NCI-H748 (cell line): ENCODE measurements around the gene TCF7L1.
"Not testable (repeated sequence)": the region's sequence is repeated elsewhere in the genome, so short reads cannot be mapped to it uniquely, and the experiment has no call there.

Source experiments
- DNase-seq: peaks from one replicate; lab custom pipeline; 2025; ENCODE audit not compliant: unreplicated experiment; lab: John Stamatoyannopoulos, UW

TCF7L1 gene

DNA sequence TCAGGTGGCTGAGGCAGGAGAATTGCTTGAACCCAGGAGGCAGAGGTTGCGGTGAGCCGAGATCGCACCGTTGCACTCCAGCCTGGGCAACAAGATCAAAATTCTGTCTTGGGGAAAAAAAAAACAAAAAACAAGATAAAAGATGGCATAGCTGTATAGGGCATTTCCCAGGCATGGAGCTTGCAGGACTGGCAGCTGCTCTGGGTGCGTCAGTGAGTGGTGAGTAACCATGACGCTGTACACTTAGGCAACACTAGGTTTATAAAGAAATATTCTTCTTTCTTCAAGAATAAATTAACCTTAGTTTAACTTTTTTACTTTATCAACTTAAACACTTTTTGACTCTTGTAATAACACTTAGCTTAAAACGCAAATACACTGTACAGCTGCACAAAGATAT lies 179.2 kb downstream of the TCF7L1 start:
- no peak for DNase-seq

DNA sequence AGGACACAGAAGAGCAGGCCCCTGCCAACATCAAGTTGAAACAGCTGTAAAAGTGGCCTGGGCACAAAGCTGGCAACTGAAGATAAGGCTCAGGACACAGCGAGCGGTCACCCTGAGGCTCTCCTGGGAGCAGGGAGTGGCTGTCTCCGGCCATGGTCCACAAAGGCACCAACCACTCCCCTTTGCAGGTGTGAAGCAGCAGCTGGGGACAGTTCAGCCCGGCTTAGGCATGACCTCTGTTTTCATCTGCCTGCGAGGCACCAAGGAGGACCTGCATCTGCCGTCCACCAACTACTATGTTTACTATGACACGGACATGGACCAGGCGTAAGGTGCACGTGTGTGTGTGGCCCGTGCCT lies 181.7 kb downstream of the TCF7L1 start:
- no peak for DNase-seq

DNA sequence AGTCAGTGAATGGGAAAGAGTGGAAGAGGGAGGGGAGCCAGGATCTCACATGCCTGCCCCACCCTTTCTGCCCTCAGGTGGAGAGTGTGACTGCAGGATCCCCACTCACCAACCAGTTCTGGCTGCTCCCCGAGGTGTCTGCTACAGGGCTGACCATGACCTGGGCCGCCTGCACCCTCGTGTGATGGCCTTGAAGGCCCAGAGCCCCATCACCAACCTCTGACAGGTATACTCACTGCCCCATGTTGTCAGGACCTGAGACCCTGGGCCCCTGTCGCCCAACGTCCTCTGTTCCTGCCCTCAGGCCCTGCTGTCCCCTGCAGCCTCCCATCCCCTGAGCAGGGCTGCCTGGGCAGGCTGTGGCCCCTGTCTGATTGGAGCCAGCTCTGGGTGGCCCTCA lies 182.7 kb downstream of the TCF7L1 start:
- not testable (repeated sequence) for DNase-seq

DNA sequence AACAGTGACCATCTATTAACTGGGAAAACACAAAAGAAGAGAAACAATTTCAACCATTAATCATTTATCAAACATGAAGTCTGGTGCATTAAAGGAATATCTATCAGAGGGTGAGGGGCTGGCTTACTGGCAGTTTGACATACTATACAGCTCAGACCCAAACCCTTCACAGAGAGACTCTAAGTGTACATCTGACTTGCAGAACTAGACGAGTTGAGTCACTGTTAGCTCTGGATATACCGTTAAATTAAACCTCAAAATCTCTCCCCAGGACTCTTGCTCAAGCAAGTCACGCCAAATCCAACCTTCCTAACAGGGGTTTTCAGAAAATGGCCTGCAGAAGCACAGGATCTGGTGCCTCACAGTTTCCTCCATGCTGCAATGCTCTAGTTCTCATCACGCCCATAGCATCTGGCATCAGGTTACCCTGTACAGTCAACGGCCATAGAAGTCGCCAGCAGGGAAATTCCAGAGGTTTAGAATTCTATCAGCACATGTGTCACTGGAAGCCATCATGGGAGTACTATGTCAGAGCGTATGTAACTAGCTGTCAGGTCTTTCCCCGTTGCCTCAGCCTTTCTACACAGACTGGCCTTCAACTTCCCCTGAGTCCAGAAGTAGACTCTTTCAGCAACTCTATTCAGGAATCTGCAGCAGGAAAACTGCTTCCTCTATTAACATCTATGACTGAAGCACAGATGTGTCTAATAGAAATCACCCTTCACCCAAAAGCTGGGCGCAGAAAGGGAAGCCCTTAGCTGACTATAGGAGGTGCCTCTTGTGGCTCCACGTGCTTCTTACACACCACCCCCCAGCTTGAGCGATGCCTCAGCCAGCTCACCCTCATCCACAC lies 185.3 kb downstream of the TCF7L1 start:
- DNase-seq = no peak

DNA sequence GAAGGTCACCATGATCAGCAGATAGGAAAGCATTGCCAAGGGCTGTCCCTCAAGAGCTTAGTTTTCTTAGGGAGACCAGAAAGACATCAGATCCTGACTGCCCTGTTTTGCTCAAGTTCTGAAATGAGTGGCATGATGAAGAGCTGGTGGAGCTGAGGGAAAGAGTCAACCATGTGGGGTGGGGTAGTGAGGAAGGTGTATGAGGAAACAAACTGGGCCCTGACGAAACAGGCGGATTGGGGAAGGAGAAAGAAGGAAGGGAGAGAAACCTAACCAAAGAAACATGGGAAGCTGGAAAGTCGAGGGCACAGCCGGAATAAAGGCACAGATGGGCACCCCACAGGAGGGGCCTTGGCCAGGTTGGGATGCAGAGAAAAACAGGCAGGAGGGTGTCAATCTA lies 186.6 kb downstream of the TCF7L1 start:
- DNase-seq = no peak

DNA sequence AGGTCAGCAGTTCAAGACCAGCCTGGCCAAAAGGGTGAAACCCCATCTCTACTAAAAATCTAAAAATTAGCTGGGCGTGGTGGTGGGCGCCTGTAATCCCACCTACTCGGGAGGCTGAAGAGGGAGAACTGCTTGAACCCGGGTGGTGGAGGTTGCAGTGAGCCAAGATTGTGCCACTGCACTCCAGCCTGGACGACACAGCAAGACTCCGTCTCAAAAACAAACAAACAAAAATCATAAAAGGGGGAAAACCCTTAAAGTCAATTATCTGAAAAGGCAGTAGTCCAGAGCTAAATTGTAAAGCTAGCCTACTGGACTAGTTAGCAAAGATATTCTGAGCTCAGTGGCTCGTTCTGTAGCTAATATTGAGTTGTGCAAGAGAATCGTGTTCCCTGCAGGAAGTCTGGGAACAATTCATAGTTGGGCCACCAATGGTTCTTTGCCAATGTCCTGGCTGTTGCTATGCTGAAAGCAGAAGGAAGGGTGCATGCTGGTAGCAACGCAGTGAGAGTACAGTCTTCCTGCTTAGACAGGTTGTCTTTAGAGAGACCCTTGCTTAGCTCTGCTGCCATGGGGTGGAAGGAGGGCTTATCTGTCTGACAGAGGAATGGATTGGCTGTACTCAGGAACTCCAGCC lies 190.3 kb downstream of the TCF7L1 start:
- no peak for DNase-seq

DNA sequence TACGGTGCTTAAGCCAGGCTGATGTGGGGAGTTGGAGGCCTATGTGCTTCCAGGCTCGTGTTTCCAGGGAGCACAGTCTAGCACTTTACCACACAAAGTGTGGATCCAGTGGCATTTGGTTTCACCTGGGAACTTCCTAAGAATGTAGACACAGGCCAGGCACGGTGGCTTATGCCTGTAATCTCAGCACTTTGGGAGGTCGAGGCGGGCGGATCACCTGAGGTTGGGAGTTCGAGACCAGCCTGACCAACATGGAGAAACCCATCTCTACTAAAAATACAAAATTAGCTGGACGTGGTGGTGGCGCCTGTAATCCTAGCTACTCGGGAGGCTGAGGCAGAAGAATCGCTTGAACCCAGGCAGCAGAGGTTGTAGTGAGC lies 190.8 kb downstream of the TCF7L1 start:
- not testable (repeated sequence) for DNase-seq

DNA sequence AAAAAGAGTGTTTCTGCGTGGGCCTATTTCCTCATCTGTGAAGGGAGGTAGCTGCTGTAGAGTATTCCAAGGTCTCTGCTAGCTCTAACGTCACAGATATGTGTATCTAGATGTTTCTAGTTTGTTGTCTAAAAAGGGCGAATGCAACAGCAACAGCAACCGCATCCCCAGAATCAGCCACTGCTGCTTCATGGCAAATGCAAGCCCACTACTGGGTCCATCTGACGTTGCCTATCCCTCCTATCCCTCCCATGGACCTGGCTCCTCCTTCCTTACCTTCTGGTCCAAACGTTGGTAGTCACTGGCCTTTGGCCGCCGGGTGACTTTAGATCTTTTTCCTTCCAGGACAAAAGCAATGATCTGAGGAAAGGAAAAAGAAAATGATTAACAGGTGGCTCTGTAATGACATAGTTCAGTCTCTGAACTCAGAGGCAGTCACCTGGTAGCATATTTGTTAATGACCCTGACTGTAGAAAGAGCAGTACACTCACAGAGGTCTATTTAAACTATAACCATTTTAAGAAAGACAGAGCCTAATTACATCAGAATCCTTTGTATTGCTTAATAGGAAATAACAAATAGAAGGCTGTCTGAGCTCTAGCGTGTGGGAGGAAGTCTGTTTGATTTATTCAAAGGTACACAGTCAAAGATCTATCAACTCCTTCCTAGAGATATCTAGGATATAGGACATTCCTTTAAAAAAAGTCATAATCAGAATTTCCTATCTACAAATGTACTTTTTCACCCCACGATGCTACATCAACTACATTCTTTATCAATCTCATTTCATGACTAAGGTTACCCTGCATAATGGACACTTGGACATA lies 191.7 kb downstream of the TCF7L1 start:
- DNase-seq = no peak

DNA sequence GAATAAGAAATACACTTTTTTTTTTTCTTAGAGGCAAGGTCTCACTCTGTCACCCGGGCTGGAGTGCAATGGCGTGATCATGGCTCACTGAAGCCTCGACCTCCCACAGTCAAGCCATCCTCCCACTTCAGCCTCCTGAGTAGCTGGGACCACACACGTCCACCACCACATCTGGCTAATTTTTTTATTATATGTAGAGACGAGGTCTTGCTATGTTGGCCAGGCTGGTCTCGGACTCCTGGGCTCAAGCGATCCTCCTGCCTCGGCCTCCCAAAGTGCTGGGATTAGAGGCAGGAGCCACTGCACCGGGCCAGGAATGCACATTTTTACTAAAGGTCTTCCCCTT lies 192.2 kb downstream of the TCF7L1 start:
- DNase-seq = no peak

DNA sequence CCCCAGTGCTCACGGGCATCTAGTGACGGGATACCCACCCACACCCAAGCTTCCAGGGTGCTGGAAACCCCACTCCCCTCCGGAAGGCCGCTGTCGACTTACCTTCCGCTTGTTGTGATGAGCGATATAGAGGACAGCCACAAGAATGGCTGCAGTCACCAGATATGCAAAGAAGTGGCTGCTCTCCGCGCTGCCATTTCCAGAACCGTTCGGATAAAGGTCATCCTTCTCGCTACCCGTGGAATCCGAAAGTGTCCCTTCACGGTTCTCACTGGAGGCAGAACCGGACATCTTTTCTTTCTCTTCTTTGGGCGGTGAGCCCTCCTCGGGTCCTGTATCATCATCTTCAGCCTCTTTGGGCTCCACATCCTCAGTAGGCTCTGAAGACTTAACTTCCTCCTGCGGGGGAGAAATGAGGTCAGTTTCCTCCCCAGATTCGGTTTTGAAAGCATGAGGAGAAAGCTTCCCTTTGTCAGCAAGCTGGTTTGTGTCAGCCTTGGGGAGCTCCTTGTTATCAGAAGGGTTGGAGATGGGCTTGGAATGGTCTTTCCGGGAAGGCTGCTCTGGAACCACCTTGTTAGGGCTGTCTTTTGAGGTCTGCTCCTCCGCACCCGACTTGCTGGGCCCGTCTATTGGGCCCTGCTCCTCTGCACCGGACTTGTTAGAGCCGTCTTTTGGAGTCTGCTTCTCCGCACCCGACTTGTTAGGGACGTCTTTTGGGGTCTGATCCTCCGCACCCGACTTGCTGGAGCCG lies 193.4 kb downstream of the TCF7L1 start:
- DNase-seq = peak; percentile 4

DNA sequence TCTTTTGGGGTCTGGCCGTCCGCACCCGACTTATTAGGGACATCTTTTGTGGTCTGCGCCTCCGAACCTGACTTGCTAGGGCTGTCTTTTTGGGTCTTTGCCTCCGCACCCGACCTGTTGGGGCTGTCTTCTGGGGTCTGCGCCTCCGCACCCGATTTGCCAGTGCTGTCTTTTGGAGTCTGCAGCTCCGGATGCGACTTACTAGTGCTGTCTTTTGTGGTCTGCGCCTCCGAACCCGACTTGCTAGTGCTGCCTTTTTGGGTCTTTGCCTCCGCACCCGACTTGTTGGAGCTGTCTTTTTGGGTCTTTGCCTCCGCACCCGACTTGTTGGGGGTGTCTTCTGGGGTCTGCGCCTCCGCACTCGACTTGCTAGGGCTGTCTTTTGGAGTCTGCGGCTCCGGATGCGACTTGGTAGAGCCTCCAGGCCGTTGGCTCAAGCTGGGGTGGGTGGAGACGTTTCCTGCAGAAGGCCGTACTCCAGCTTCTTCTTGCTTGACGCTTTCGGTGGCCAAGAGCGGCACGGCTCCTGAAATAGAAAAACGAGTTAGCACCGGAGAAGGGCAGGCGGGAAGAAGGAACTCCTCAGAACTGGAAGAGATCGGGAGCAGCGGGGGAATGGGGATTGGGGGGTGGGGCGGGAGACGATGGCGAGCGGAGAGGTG lies 194.1 kb downstream of the TCF7L1 start:
- peak; percentile 52 for DNase-seq

DNA sequence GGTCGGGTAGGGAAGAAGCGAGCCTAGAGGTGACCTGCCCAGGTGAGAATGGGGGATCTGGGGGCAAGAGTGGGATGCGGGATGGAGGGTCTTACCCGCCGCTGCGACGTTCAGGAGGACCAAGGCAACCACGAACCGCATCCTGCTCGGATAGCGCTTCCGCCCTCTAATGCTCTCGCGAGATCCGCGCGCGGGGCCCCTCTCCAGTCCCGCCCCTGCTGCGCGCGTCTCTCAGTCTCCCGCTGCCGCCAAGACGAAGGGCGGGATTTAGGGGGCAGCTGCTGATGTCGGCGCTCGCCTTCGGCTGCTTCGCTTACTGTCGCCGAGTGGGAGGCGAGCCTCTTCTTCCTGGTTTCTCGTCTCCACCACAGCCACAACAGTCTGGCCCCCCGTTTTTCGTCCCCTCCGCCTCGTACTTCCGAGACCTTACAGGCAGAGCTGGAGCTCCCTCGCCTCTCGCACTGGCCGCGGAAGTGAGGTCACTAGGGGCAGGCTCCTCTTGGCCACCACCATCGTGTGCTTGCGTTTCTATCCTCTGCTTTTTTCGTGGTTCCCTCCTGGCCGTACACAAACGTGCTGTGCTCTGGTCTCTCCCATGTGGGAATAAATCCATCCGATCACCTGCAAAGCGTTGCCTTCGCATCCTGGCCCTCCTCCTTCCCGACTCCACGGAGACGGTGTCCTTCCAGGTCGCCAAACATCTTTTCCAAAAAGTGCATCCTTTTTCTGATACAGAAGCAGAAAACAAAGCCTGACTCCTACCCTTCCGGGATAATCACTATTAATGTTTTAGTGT lies 194.8 kb downstream of the TCF7L1 start, which contains the start of gene TGOLN2:
TSS of gene TGOLN2 (minus strand) at position 168 of the 796 bp plus-strand sequence. CDS start at position 141, 27 bp downstream.
- DNase-seq = peak; percentile 90

DNA sequence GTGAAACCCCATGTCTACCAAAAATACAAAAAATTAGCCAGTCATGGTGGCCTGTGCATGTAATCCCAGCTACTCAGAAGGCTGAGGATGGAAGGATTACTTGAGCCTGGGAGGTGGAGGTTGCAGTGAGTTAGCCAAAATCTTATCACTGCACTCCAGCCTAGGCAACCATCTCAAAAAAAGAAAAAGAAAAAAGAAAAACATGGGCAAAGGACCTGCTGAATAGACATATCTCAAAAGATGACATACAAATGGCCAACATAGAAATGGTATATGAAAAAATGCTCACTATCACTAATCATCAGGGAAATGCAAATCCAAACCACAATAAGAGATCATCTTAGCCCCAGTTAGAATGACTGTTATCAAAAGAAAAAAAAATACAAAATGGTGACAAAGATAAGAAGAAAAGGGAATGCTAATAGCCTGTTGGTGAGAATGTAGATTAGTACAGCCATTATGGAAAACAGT lies 196.0 kb downstream of the TCF7L1 start:
- no peak for DNase-seq

DNA sequence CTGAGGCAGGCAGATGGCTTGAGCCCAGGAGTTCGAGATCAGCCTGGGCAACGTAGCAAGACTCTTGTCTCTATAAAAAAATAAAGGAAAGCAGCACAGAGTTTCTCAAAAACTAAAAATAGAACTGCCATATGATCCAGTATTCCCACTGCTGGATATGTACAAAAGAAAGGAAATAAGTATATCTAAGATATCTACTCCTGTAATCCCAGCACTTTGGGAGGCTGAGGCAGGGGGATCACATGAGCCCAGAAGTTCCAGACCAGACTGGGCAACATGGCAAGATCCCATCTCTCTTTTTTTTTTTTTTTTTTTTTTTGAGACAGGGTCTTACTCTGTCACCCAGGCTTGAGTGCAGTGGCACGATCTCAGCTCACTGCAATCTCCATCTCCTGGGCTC lies 196.5 kb downstream of the TCF7L1 start:
- not testable (repeated sequence) for DNase-seq

DNA sequence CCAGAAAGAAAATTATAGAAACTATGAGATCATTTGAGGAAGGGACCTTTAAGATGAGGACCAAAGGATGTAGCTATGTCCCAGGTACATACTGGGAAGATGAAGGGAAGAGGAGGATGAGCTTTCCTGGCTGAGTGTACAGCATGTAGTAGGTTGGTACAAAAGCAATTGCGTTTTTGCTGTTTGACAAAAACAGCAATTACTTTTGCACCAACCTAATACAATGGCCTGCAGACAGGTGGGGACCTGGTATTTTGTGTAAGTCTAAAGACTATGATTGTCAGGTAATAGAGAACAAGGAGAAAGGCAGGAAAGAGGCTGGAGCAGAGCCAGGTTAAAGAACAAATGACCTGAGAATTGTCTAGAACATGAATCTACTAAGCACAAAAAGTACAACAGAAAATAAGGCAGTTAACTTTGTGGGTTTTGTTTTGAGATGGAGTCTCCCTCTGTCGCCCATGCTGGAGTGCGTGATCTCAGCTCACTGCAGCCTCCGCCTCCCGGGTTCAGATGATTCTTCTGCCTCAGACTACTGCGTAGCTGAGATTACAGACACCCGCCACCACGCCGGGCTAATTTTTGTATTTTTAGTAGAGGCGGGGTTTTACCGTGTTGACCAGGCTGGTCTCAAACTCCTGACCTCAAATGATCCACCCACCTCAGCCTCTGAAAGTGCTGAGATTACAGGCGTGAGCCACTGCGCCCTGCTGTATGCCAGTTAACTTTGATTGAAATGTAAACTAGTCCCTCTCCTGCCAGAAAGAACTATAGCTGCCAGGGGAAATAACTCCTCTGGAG lies 197.8 kb downstream of the TCF7L1 start:
- DNase-seq = no peak

DNA sequence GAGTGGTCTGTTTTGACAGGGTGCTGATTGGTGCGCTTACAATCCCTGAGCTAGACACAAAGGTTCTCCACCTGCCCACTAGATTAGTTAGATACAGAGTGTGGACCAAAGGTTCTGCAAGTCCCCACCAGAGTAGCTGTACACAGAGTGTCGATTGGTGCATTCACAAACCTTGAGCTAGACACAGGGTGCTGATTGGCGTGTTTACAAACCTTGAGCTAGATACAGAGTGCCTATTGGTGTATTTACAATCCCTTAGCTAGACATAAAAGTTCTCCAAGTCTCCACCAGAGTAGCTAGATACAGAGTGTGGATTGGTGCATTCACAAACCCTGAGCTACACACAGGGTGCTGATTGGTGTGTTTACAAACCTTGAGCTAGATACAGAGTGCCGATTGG lies 200.7 kb downstream of the TCF7L1 start:
- DNase-seq = not testable (repeated sequence)

DNA sequence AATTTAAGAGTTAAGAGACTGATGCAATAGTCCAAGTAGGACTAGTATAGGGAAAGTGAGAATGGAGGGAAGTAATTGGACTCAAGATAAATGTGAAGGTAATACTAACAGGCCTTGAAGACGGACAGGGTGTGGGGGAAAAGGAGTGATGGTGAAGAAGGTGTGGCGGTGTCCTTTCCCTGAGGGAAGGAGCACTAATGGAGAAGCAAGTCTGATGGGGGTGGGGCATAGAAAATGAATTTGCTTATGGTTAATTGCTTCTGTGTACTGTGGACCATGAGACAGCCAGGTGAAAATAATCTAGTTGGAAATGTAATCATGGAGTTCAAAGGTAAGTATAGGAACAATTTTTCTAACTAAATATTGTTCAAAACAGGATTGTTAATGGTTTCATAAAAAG lies 201.7 kb downstream of the TCF7L1 start:
- no peak for DNase-seq

DNA sequence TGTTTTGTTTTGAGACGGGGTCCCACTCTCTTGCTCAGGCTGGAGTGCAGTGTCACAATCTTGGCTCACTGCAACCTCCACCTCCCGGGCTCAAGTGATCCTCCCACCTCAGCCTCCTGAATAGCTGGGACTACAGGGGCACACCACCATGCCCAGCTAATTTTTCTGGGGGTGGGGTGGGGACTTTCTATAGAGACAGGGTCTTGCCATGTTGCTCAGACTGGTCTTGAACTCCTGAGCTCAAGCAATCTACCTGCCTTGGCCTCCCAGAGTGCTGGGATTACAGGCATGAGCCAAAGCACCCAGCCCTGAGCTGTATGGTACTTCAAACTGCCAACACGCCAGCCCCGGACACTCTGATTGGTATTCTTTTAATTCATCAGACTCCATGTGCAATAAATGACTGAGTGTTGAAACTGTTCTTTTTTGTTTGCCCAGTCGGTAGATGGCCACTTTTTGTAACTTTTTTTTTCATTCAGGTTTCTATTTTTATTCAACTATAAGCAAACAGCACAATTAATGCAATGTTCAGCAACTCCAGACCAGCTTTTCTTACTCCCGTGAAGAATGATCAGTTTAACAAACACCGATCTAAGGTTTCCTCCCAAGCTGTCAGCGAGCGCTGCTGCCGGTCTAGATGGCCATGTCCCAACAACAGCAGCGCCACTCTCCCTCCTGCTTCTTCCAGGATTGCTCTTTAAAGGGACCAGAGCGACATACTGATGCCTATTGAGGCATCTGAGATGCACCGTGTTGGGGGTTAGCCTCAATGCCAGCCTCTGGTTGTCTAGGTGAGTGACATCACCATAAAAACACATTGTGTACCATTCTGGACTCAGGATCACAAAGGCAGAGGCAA lies 207.1 kb downstream of the TCF7L1 start:
- DNase-seq = no peak
